A172 (cell line): ENCODE measurements around the gene WDR59. TPM values are rescaled to one million over a fixed set of nuclear protein-coding genes. Genes with fewer than 3 reads are reported as not detected.
"Not testable (repeated sequence)": the region's sequence is repeated elsewhere in the genome, so short reads cannot be mapped to it uniquely, and the experiment has no call there.

ENCODE experiments used
- DNase-seq: peaks from one replicate; pipeline ENCODE4 v3.0.0-alpha.2; 2015; ENCODE audit warnings: low spot score
- total RNA-seq: library from RNA; depleted of rRNA; stranded (reverse); fragments of >200 nt; shearing (Covaris generic); gene quantifications from 2 replicates; pipeline ENCODE4 v1.2.3, GENCODE V29; 2014

WDR59 gene
- total RNA-seq, 1 experiment from 2014 or later = 17.2 TPM

- no peak for DNase-seq
Observed at GRCh38 chr16:74973304-74973703, 11.6 kb downstream of the WDR59 start.

- DNase-seq = no peak
Observed at GRCh38 chr16:74954763-74955162, 30.2 kb downstream of the WDR59 start.

DNA sequence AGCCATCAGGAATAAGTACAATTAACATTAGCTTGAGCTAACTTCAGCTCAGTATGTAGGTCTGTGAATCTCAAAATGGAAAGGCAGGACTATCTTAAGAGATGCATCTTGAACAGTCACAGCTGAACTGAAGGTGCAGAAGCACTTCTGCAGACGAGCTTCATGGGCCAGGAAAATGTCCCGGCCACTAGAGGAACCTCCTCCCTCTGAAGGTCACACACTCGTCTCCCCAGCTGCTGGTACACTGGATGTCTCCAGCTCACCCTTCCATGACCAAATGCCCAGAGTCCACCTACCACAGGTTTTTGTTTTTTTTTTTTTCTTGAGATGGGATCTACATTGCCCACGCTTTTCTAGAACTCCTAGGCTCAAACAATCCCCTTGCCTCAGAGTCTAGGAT is 33.2 kb downstream of the WDR59 start:
- no peak for DNase-seq

GRCh38 chr16:74951206-74951605 is 33.7 kb downstream of the WDR59 start:
- no peak for DNase-seq

- DNase-seq = no peak
Observed at GRCh38 chr16:74950511-74950910, 34.4 kb downstream of the WDR59 start.

GRCh38 chr16:74949309-74949708 is 35.6 kb downstream of the WDR59 start:
- no peak for DNase-seq

DNA sequence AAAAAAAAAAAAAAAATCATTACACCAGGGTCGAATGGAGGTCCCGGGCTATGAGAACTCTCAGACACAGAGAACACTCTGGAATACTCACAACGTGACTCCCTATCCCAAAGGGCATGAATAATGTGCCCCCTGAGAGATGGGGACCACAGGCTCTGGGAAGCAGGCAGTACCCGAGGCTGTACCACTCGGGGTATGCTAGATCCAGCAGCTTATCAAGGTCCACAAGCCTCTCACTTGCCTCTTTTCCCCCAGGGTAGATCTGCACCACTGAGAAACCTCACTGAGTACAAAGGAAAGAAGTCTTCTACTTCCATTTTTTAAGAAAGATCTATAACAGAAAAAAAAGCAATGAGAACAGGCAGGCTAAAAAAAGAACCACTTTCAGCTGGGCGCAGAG is 40.5 kb downstream of the WDR59 start:
- DNase-seq = no peak

GRCh38 chr16:74942977-74943918 is 41.7 kb downstream of the WDR59 start:
- no peak for DNase-seq

- DNase-seq = no peak
Observed at GRCh38 chr16:74942566-74942965, 42.4 kb downstream of the WDR59 start.

- no peak for DNase-seq
Observed at GRCh38 chr16:74939688-74940087, 45.2 kb downstream of the WDR59 start.

DNA sequence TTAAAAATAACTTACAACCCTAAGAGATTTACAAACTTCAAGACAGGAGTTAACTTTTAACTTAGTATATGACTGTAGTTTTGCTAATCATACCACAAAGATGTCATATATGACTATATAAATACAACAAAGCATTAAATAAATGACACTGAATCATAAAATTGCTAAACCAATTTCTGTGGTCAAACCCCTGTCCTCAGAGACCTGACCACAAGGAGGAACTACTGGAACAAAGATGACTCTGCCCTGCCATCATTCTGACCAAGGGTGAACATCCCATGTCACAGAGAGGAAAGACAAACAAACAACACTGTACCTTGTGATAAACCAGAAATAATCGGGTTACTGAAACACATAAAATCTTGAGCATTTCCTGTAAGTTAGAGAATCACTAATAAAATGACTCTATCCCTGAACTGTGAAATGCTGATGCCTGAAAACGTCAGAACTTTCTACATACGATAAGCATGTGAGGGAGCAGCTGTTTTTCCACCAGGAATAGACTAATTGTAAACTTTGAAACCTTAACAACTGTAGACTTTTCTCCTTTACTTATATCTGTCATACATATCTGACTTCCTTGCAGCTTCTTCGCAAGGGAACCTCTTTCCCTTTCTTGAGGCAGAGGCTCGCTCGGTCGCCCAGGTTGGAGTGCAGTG is 47.9 kb downstream of the WDR59 start:
- peak; percentile 75 for DNase-seq

DNA sequence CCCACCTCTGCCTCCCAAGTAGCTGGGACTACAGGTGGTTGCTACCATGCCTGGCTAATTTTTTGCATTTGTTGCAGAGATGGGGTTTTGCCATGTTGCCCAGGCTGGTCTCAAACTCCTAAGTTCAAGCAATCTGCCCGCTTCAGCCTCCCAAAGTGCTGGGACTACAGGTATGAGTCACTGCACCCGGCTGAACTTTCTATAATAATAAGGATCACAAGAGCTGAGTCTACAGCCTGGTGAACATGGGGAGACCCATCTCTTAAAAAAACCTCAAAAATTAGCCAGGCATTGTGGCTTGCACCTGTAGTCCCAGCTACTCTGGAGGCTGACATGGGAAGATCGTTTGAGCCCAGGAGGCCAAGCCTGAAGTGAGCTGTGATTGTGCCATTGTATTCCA is 53.5 kb downstream of the WDR59 start:
- no peak for DNase-seq

DNA sequence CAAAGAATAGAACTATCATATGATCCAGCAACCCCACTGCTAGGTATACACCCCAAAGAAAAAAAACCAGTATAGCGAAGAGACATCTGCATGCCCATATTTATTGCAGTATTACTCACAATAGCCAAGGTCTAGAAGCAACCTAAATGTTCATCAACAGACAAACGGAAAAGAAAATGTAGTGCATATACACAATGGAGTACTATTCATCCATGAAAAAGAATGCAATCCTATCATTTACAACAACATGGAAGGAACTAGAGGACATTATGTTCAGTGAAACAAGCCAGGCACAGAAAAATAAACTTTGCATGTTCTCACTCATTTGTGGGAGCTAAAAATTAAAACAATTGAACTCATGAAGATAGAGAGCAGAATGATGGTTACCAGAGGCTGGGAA is 55.3 kb downstream of the WDR59 start:
- no peak for DNase-seq

DNA sequence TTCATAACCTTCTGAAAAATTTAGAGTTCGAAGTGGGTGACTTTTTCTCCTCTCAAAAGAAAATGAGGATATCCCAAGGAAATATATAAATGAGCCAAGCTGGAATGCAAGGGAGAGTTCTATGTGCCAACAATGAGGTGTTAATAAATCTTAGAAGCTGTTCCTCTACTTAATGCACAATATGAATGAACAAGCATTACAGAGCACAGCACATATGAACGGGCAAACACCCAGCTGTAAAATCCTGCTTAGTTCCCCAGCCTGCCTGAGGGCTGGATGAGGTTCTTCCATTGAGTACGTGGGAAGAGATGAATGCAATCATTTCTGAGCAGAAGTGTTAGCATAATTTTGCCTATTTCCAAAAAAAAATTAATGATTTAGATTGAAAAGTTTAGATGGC is 58.1 kb downstream of the WDR59 start:
- no peak for DNase-seq

- DNase-seq = no peak
Observed at GRCh38 chr16:74923766-74924460, 61.0 kb downstream of the WDR59 start.

GRCh38 chr16:74922150-74923138 is 62.5 kb downstream of the WDR59 start:
- no peak for DNase-seq

GRCh38 chr16:74921051-74921450 is 63.9 kb downstream of the WDR59 start:
- DNase-seq = no peak

- DNase-seq = no peak
Observed at GRCh38 chr16:74909665-74910064, 75.3 kb downstream of the WDR59 start.

GRCh38 chr16:74908759-74909158 is 76.2 kb downstream of the WDR59 start:
- DNase-seq = not testable (repeated sequence)

- DNase-seq = no peak
Observed at GRCh38 chr16:74903901-74904678, 80.8 kb downstream of the WDR59 start.
